ENCODE measurements around the gene BCL2. TPM values are rescaled to one million over a fixed set of nuclear protein-coding genes. Genes with fewer than 3 reads are reported as not detected.

Gene BCL2
- total and polyA plus RNA-seq, 9 donors: 13.7 to 43.9 (median 35.7) TPM

DNA sequence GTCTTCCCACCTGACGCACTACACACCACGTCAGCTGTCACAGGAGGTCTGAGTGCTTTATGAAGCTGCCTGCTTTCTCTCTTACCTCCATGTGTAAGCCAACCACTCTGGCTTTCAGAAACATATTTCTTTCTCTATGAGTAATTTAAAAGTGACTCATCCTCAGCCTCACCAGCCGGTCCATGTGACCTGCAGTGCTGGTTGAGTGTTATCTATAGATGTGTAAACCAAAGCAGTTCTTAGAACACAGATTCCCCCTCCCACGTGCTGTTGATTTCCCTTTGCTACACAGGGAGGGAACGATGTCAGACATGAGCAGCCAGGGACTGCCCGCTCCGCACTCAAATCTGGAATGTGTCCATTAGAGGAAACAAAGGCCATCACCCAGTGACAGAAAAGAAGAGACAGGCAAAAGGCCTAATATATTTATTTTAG is 157.8 kb downstream of the BCL2 start:
- no peaks in the 10 kb centered on the region for H3K36me3 ChIP-seq
- no peak overlapping the region for H3K4me3 ChIP-seq
- peaks cover 22% of the 10 kb centered on the region for H3K4me1 ChIP-seq (ENCODE audit: insufficient read depth)
- no peaks in the 10 kb centered on the region for H3K9me3 ChIP-seq
- peak overlapping the region; percentile 72 to 85 for H3K27ac ChIP-seq
- peak; percentile 70 to 87 (median 74) for DNase-seq
- intact Hi-C loops (cut with DNase I): no loop called here
- WGBS, 3 donors: 7 to 12% (median 11%) methylated on average over 7 of the region's 7 CpGs
- H3K27me3 ChIP-seq: no peaks in the 10 kb centered on the region
- TF ChIP-seq POLR2A (IDR thresholded peaks at IDR 0.05): no peak
- TF ChIP-seq CTCF (IDR thresholded peaks at IDR 0.05): no peak

GRCh38 chr18:63161032-63161760 is 158.4 kb downstream of the BCL2 start:
- no peaks in the 10 kb centered on the region for H3K27me3 ChIP-seq
- H3K4me1 ChIP-seq (ENCODE audit: insufficient read depth): peaks cover 24% of the 10 kb centered on the region
- H3K9me3 ChIP-seq: no peaks in the 10 kb centered on the region
- no peak overlapping the region for H3K4me3 ChIP-seq
- no peaks in the 10 kb centered on the region for H3K36me3 ChIP-seq
- no peak for DNase-seq
- 75 to 77% (median 75%) methylated on average over 7 of the region's 7 CpGs for WGBS, 3 donors
- H3K27ac ChIP-seq: peak overlapping the region; percentile 72 to 85
- intact Hi-C loops (cut with DNase I): no loop called here
- no peak for TF ChIP-seq POLR2A (IDR thresholded peaks at IDR 0.05)
- TF ChIP-seq EP300 (IDR thresholded peaks at IDR 0.05): no peak
- TF ChIP-seq CTCF (IDR thresholded peaks at IDR 0.05): no peak

DNA sequence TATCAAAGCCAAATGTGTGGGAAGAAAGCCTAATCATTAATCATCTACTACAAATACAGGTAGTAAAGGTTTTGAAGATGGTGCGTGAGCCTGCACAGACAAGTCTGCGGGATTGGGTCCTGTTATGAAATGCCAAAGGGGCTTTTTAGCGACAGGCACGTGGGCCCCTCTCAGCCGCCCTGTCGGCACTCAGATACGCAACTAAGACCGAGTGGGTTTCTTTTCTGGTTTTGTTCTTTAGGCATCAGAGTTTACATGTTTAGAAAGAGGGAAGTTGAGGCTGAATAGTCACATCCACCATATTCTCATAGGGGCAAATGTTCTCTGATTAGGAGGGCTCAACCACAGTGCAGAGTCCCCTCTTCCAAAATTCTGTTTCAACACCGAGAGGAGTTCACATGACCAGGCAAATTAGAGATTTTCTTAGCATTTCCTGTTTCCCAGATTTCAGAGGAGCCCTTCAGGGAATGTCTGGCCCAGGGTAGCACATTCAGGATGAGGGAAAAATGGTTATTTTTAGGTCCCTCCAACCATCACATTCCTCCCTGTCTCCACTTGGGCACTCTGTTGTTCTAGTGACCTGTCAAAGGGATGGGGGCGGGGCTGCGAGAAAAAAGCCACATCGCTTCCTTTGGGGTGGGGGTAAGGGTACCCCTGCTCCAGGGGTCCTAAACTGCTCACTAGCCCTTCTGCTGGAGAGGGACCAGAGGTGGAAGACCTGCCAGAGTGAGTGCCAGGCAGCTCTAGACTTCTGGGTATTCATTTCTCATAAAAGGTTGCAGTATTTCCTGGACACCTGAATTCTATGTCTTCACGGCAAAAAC is 159.2 kb downstream of the BCL2 start:
- H3K4me1 ChIP-seq (ENCODE audit: insufficient read depth): peaks cover 28% of the 10 kb centered on the region

GRCh38 chr18:63159590-63159989 is 160.0 kb downstream of the BCL2 start:
- 57 to 77% (median 71%) methylated on average over 9 of the region's 9 CpGs for WGBS, 3 donors

More for the DNA sequence above, 159.2 kb downstream of the BCL2 start:
- 78 to 93% (median 84%) methylated on average over 13 of the region's 13 CpGs for WGBS, 3 donors
- H3K4me3 ChIP-seq: no peak overlapping the region
- H3K36me3 ChIP-seq: no peaks in the 10 kb centered on the region
- intact Hi-C loops (cut with DNase I): no loop called here
- TF ChIP-seq EP300 (IDR thresholded peaks at IDR 0.05): no peak
- H3K9me3 ChIP-seq: no peaks in the 10 kb centered on the region
- DNase-seq: no peak
- no peaks in the 10 kb centered on the region for H3K27me3 ChIP-seq
- H3K27ac ChIP-seq: peak overlapping the region in 1 of 2 donors; percentile 85

More at GRCh38 chr18:63159590-63159989, 160.0 kb downstream of the BCL2 start:
- Histone ChIP-seq H3K27ac (peak overlapping the region in 1 of 2 donors; percentile 5), H3K4me1 (ENCODE audit: insufficient read depth) (peaks cover 31% of the 10 kb centered on the region), H3K4me3 (no peak overlapping the region), H3K36me3 (no peaks in the 10 kb centered on the region), H3K27me3 (no peaks in the 10 kb centered on the region), H3K9me3 (no peaks in the 10 kb centered on the region)
- intact Hi-C loops (cut with DNase I): loop anchor here in 2 of 4 donors (10.0 kb wide), 2 partner anchors 135 to 155 kb away; partner anchors contain the start of gene BCL2 (in 1 of the 2)
- DNase-seq: no peak
- no peak for TF ChIP-seq CTCF (IDR thresholded peaks at IDR 0.05)
- no peak for TF ChIP-seq POLR2A (IDR thresholded peaks at IDR 0.05)
- no peak for TF ChIP-seq EP300 (IDR thresholded peaks at IDR 0.05)

Measured in ovary (tissue), 9 donors.